GM15510 (cell line): ENCODE results near the gene MYO1A.

ENCODE experiments used
- POLR2A ChIP-seq: IDR thresholded peaks from 3 replicates; pipeline ENCODE4 v1.6.1; 2011; ENCODE audit warnings: borderline replicate concordance; ENCODE audit not compliant: insufficient read length; ENCODE audit errors: extremely low read depth

MYO1A gene

GRCh38 chr12:56996793-56997545, 53.0 kb downstream of the MYO1A start:
- no peak for TF ChIP-seq POLR2A

- no peak for TF ChIP-seq POLR2A
These were observed 53.9 kb downstream of the MYO1A start for GRCh38 chr12:56995930-56996496.

- no peak for TF ChIP-seq POLR2A
These were observed 54.6 kb downstream of the MYO1A start for GRCh38 chr12:56995201-56995929.

GRCh38 chr12:56994231-56994746, 55.6 kb downstream of the MYO1A start:
- no peak for TF ChIP-seq POLR2A

GRCh38 chr12:56993346-56993745, 56.6 kb downstream of the MYO1A start:
- no peak for TF ChIP-seq POLR2A

DNA sequence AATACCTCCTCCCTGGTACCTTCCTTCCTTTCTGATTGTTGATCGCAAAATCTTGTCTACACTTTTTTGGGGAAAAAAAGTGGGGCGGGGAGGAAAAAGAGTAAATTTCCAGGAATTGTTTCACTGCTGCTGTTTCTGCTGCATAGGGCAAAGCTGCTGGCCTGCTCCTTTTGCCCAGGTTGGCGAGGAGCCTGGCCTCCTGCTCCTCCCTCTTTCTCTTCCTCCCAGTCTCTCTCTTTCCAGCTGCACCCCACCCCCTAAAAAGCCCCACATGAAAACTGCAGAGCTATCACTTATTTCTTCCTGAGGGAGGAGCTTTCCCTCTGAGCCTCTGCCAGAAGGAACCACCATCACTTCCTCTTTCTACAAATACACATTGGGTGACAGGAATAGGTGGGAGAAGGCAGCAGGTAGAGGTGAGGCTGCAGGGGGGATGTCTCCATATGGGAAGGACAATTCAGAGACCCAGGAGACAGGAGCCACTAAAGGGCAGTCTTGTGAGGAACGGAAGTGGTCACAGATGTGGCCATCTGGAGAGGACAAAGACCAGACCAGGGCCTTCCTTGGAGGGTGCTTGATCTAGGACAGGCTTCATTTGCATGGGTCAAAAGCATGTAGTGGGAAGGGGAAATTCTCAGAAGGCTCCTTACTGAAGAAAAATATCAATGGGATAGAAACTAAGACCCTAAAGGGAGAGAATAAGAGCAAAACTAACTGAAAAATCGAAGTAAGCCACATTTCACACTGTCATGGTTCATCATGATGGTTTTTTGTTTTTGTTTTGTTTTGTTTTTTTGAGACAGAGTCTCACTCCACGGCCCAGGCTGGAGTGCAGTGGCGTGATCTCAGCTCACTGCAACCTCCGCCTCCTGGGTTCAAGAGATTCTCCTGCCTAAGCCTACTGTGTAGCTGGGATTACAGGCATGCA, 58.3 kb downstream of the MYO1A start:
- no peak for TF ChIP-seq POLR2A

GRCh38 chr12:56990648-56991318, 59.1 kb downstream of the MYO1A start:
- TF ChIP-seq POLR2A, result no peak

DNA sequence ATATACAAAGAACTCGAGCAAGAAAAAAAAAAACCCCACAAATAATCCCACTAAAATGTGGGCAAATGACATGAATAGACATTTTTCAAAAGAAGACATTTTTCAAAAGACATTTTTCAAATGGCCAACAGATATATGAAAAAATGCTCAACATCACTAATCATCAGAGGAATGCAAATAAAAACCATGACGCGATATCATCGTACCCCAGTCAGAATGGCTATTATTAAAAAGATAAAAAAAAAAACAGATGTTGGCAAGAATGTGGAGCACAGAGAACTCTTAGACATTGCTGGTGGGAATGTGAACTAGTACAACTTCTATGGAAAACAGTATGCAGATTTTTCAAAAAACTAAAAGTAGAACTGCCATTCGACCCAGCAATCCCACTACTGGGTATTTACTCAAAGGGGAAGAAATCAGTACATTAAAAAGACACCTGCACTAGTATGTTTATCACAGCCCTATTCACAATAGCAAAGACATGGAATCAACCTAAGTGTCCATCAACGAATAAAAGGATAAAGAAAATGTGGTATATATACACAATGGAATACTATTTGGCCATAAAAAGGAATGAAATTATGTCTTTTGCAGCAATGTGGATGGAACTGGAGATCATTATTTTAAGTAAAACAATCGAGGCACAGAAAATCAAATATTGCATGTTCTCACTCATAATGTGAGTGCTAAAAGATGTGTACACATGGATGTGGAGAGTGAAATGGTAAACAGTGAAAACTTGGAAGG, 59.9 kb downstream of the MYO1A start:
- no peak for TF ChIP-seq POLR2A

GRCh38 chr12:56988207-56988739, 61.7 kb downstream of the MYO1A start:
- TF ChIP-seq POLR2A, result no peak

DNA sequence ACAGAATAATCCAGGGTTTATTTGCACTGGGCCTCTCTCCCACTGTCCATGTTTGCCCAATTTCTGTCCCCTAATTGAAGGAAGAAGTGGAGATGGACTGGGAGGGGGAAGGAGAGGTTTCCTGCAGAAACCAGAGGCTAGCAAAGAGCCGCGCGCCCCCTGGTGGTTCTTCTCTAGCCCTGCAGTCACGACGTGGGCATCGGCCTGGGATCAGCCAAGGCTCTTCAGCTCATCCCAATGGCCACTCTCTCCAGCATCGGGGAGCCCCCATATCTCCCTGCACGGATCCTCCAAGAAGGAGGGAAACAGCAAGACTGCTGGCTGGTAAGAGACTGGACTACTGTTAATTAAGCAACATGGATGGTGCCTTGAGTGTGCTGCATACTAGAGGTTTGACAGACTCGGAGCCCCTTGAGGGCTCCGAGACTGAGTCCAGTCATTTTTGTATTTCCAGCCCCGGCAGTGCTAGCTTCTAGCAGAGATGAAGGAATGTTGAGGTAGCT, 62.3 kb downstream of the MYO1A start:
- no peak for TF ChIP-seq POLR2A

DNA sequence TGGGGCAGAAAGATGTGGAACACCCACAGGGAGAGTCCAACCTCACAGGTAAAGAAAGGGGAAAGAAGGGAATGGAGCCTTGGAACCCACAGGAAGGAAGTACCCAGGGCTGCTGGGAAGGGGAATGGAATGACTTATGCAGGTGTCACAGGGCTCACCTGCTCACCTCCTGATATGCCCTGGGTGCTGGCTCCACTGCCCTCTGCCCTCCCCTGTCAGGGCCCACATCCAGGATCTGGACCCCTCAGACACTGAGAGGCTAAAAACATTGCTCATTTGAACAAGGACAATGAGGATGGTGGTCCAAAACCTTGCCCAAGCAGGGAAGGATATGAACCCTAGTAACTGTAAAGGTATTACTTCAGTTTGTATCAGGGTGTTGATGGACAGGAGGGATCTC, 62.9 kb downstream of the MYO1A start:
- no peak for TF ChIP-seq POLR2A

GRCh38 chr12:56983386-56983785, 66.5 kb downstream of the MYO1A start:
- TF ChIP-seq POLR2A, result no peak
